Inflammatory macrophage treated with lipopolysaccharide for 1 hour (primary cell): ENCODE results near the gene SLC25A51.

Source experiments
- DNase-seq, 2 donors: peaks; one replicate each; pipeline ENCODE4 v3.0.0-alpha.2; 2020 to 2022

SLC25A51 gene

GRCh38 chr9:37936965-37937364, 33.0 kb upstream of the SLC25A51 start:
- DNase-seq: no peak

- DNase-seq: no peak
These were observed 32.4 kb upstream of the SLC25A51 start for GRCh38 chr9:37936376-37936775.

- no peak for DNase-seq
These were observed 31.2 kb upstream of the SLC25A51 start for GRCh38 chr9:37935096-37935495.

- no peak for DNase-seq
These were observed 27.7 kb upstream of the SLC25A51 start for GRCh38 chr9:37931592-37931991.

- DNase-seq: peak; percentile 65 to 74
These were observed 25.5 kb upstream of the SLC25A51 start for GRCh38 chr9:37929441-37929895.

GRCh38 chr9:37928552-37929430, 24.9 kb upstream of the SLC25A51 start:
- DNase-seq: no peak

GRCh38 chr9:37927601-37928551, 23.9 kb upstream of the SLC25A51 start:
- no peak for DNase-seq

GRCh38 chr9:37927132-37927531, 23.2 kb upstream of the SLC25A51 start:
- DNase-seq: no peak

GRCh38 chr9:37926737-37927118, 22.8 kb upstream of the SLC25A51 start:
- no peak for DNase-seq

- DNase-seq: peak; percentile 56 to 60
These were observed 22.1 kb upstream of the SLC25A51 start for GRCh38 chr9:37925786-37926736.

GRCh38 chr9:37925006-37925405, 21.1 kb upstream of the SLC25A51 start:
- no peak for DNase-seq

- DNase-seq: no peak
These were observed 20.6 kb upstream of the SLC25A51 start for GRCh38 chr9:37924538-37924937.

GRCh38 chr9:37923796-37924427, 20.0 kb upstream of the SLC25A51 start:
- DNase-seq: no peak

GRCh38 chr9:37923118-37923795, 19.3 kb upstream of the SLC25A51 start:
- no peak for DNase-seq

- DNase-seq: no peak
These were observed 18.6 kb upstream of the SLC25A51 start for GRCh38 chr9:37922363-37923117.

GRCh38 chr9:37921546-37922300, 17.8 kb upstream of the SLC25A51 start:
- DNase-seq: no peak

- no peak for DNase-seq
These were observed 17.2 kb upstream of the SLC25A51 start for GRCh38 chr9:37921168-37921510.

GRCh38 chr9:37920471-37921167, 16.7 kb upstream of the SLC25A51 start:
- DNase-seq: no peak

GRCh38 chr9:37919956-37920335, 16.0 kb upstream of the SLC25A51 start:
- no peak for DNase-seq
